NCI-H2196 (cell line): ENCODE data around the gene SUMO1.

ENCODE experiments used
- DNase-seq: peaks from one replicate; lab custom pipeline; 2025; ENCODE audit not compliant: unreplicated experiment; lab: John Stamatoyannopoulos, UW

The SUMO1 gene

GRCh38 chr2:202201220-202202160 lies 36.9 kb downstream of the SUMO1 start:
- DNase-seq, result no peak

GRCh38 chr2:202196727-202197126 lies 41.7 kb downstream of the SUMO1 start:
- no peak for DNase-seq

- DNase-seq, result no peak
Observed at GRCh38 chr2:202194418-202194817, 44.0 kb downstream of the SUMO1 start.

GRCh38 chr2:202193881-202194353 lies 44.5 kb downstream of the SUMO1 start:
- DNase-seq, result no peak

GRCh38 chr2:202193305-202193704 lies 45.1 kb downstream of the SUMO1 start:
- DNase-seq, result no peak

GRCh38 chr2:202187570-202187969 lies 50.8 kb downstream of the SUMO1 start:
- no peak for DNase-seq

- no peak for DNase-seq
Observed at GRCh38 chr2:202186641-202187202, 51.7 kb downstream of the SUMO1 start.

GRCh38 chr2:202185156-202185555 lies 53.2 kb downstream of the SUMO1 start:
- no peak for DNase-seq

GRCh38 chr2:202184557-202184956 lies 53.8 kb downstream of the SUMO1 start:
- no peak for DNase-seq

- peak; percentile 63 for DNase-seq
Observed at GRCh38 chr2:202178346-202178958, 59.9 kb downstream of the SUMO1 start.

- no peak for DNase-seq
Observed at GRCh38 chr2:202172439-202173211, 65.8 kb downstream of the SUMO1 start.

- DNase-seq, result no peak
Observed at GRCh38 chr2:202171241-202171825, 67.1 kb downstream of the SUMO1 start.

- DNase-seq, result no peak
Observed at GRCh38 chr2:202169832-202170424, 68.5 kb downstream of the SUMO1 start.

- no peak for DNase-seq
Observed at GRCh38 chr2:202169131-202169530, 69.3 kb downstream of the SUMO1 start.

- DNase-seq, result no peak
Observed at GRCh38 chr2:202165945-202166344, 72.5 kb downstream of the SUMO1 start.

GRCh38 chr2:202165208-202165607 lies 73.2 kb downstream of the SUMO1 start:
- no peak for DNase-seq

GRCh38 chr2:202164411-202164810 lies 74.0 kb downstream of the SUMO1 start:
- no peak for DNase-seq

GRCh38 chr2:202161151-202161835 lies 77.1 kb downstream of the SUMO1 start:
- no peak for DNase-seq

- no peak for DNase-seq
Observed at GRCh38 chr2:202158796-202159195, 79.6 kb downstream of the SUMO1 start.
